Dendritic cell treated with granulocyte-macrophage colony-stimulating factor and Interleukin-4, amounts not matched to agents 40 ng/mL and 50 ng/mL, for 4 days (primary cell): ENCODE results near the gene ZNF804A.

Source experiments
- H3K27ac Mint-ChIP-seq: one replicate; pipeline ENCODE4 v1.8.0; 2022; ENCODE audit warnings: mild to moderate bottlenecking, mixed read lengths
- H3K27me3 Mint-ChIP-seq: one replicate; pipeline ENCODE4 v1.8.0; 2022; ENCODE audit warnings: mild to moderate bottlenecking, mixed read lengths
- H3K36me3 Mint-ChIP-seq: one replicate; pipeline ENCODE4 v1.8.0; 2022; ENCODE audit warnings: low read depth, mixed read lengths
- H3K4me1 Mint-ChIP-seq: one replicate; pipeline ENCODE4 v1.8.0; 2022; ENCODE audit warnings: low read depth, mixed read lengths
- H3K4me3 Mint-ChIP-seq: one replicate; pipeline ENCODE4 v1.8.0; 2022; ENCODE audit warnings: mild to moderate bottlenecking, moderate library complexity, mixed read lengths
- H3K9me3 Mint-ChIP-seq: one replicate; pipeline ENCODE4 v1.8.0; 2022; ENCODE audit warnings: mixed read lengths
- intact Hi-C: fragments of 100-400 bp; cut with micrococcal nuclease; formaldehyde crosslinking; loops from one replicate; pipeline ENCODE4 v1.15.0; 2022

Gene ZNF804A

GRCh38 chr2:184920451-184920965, 322.2 kb downstream of the ZNF804A start:
- Mint-ChIP-seq H3K4me3 (no peak overlapping the region), H3K27ac (no peak overlapping the region), H3K27me3 (no peaks in the 10 kb centered on the region), H3K36me3 (no peaks in the 10 kb centered on the region), H3K4me1 (no peaks in the 10 kb centered on the region), H3K9me3 (peaks cover 31% of the 10 kb centered on the region)
- intact Hi-C loops = no loop called here

GRCh38 chr2:184921676-184922075, 323.3 kb downstream of the ZNF804A start:
- Mint-ChIP-seq H3K27ac (no peak overlapping the region), H3K9me3 (peaks cover 43% of the 10 kb centered on the region), H3K36me3 (no peaks in the 10 kb centered on the region), H3K27me3 (no peaks in the 10 kb centered on the region), H3K4me3 (no peak overlapping the region), H3K4me1 (no peaks in the 10 kb centered on the region)
- intact Hi-C loops = no loop called here

GRCh38 chr2:184923751-184924150, 325.4 kb downstream of the ZNF804A start:
- intact Hi-C loops = no loop called here
- Mint-ChIP-seq H3K9me3 (peaks cover 54% of the 10 kb centered on the region), H3K36me3 (no peaks in the 10 kb centered on the region), H3K27me3 (no peaks in the 10 kb centered on the region), H3K4me3 (no peak overlapping the region), H3K4me1 (no peaks in the 10 kb centered on the region), H3K27ac (no peak overlapping the region)

- Mint-ChIP-seq H3K9me3 (peaks cover 53% of the 10 kb centered on the region), H3K27ac (no peak overlapping the region), H3K27me3 (no peaks in the 10 kb centered on the region), H3K4me3 (no peak overlapping the region), H3K4me1 (no peaks in the 10 kb centered on the region), H3K36me3 (no peaks in the 10 kb centered on the region)
- intact Hi-C loops = no loop called here
Observed at GRCh38 chr2:184927040-184927439, 328.7 kb downstream of the ZNF804A start.

- H3K9me3 Mint-ChIP-seq = peaks cover 19% of the 10 kb centered on the region
- H3K27me3 Mint-ChIP-seq = no peaks in the 10 kb centered on the region
- no peaks in the 10 kb centered on the region for H3K4me1 Mint-ChIP-seq
- H3K4me3 Mint-ChIP-seq = no peak overlapping the region
- no peak overlapping the region for H3K27ac Mint-ChIP-seq
- intact Hi-C loops = no loop called here
- H3K36me3 Mint-ChIP-seq = peaks cover 20% of the 10 kb centered on the region
Observed at GRCh38 chr2:184936761-184937160, 338.4 kb downstream of the ZNF804A start.

GRCh38 chr2:184938221-184938985, 340.1 kb downstream of the ZNF804A start:
- Mint-ChIP-seq H3K9me3 (peaks cover 11% of the 10 kb centered on the region), H3K4me3 (no peak overlapping the region), H3K27me3 (no peaks in the 10 kb centered on the region), H3K4me1 (no peaks in the 10 kb centered on the region), H3K27ac (no peak overlapping the region), H3K36me3 (peaks cover 17% of the 10 kb centered on the region)
- intact Hi-C loops = no loop called here

- H3K9me3 Mint-ChIP-seq = no peaks in the 10 kb centered on the region
- H3K27me3 Mint-ChIP-seq = no peaks in the 10 kb centered on the region
- no peaks in the 10 kb centered on the region for H3K4me1 Mint-ChIP-seq
- H3K27ac Mint-ChIP-seq = no peak overlapping the region
- intact Hi-C loops = no loop called here
- H3K36me3 Mint-ChIP-seq = no peaks in the 10 kb centered on the region
- no peak overlapping the region for H3K4me3 Mint-ChIP-seq
Observed at GRCh38 chr2:184945326-184945725, 347.0 kb downstream of the ZNF804A start.

GRCh38 chr2:184945824-184946223, 347.5 kb downstream of the ZNF804A start:
- H3K4me3 Mint-ChIP-seq = no peak overlapping the region
- no peaks in the 10 kb centered on the region for H3K36me3 Mint-ChIP-seq
- H3K27ac Mint-ChIP-seq = no peak overlapping the region
- H3K9me3 Mint-ChIP-seq = no peaks in the 10 kb centered on the region
- intact Hi-C loops = no loop called here
- H3K27me3 Mint-ChIP-seq = no peaks in the 10 kb centered on the region
- H3K4me1 Mint-ChIP-seq = no peaks in the 10 kb centered on the region

- intact Hi-C loops = no loop called here
- no peaks in the 10 kb centered on the region for H3K9me3 Mint-ChIP-seq
- no peaks in the 10 kb centered on the region for H3K27me3 Mint-ChIP-seq
- H3K4me1 Mint-ChIP-seq = no peaks in the 10 kb centered on the region
- no peak overlapping the region for H3K4me3 Mint-ChIP-seq
- no peak overlapping the region for H3K27ac Mint-ChIP-seq
- H3K36me3 Mint-ChIP-seq = no peaks in the 10 kb centered on the region
Observed at GRCh38 chr2:184956856-184957255, 358.5 kb downstream of the ZNF804A start.

- no peaks in the 10 kb centered on the region for H3K9me3 Mint-ChIP-seq
- no peaks in the 10 kb centered on the region for H3K4me1 Mint-ChIP-seq
- H3K4me3 Mint-ChIP-seq = no peak overlapping the region
- no peak overlapping the region for H3K27ac Mint-ChIP-seq
- intact Hi-C loops = no loop called here
- no peaks in the 10 kb centered on the region for H3K27me3 Mint-ChIP-seq
- H3K36me3 Mint-ChIP-seq = no peaks in the 10 kb centered on the region
Observed at GRCh38 chr2:184971546-184972068, 373.3 kb downstream of the ZNF804A start.
